ENCODE data around the gene PRPF6. TPM values are rescaled to one million over a fixed set of nuclear protein-coding genes. Genes with fewer than 3 reads are reported as not detected.

PRPF6 gene
- total and polyA plus RNA-seq, 2 of the 13 experiments (the other 11 are each of a cell fraction or from before 2014, with no cell fraction given) = 63.7 to 101 TPM

GRCh38 chr20:63973636-63974401, 7.1 kb upstream of the PRPF6 start (continued):
- TF ChIP-seq ATF2 (CRISPR knock-in tag; IDR thresholded peaks at IDR 0.05) = peak; percentile 73; the same call in 1 of the 2 replicates
- TF ChIP-seq CENPT (CRISPR knock-in tag; IDR thresholded peaks at IDR 0.05; ENCODE audit: low read depth) = no peak
- TF ChIP-seq RFXAP (CRISPR knock-in tag; IDR thresholded peaks at IDR 0.05; ENCODE audit: borderline replicate concordance) = peak; percentile 94
- TF ChIP-seq RAD21 (CRISPR knock-in tag; IDR thresholded peaks at IDR 0.05) = peak; percentile 99
- no peak for TF ChIP-seq TCF12 (IDR thresholded peaks at IDR 0.05)
- 0 out of 2 replicates have a peak, but pooled peaks have one; percentile 83 for TF ChIP-seq TCF12 (CRISPR knock-in tag; IDR thresholded peaks at IDR 0.05)
- peak; percentile 58; the same call in 1 of the 2 replicates for TF ChIP-seq ELF1 (CRISPR knock-in tag; IDR thresholded peaks at IDR 0.05)
- peak; percentile 22; the same call in 1 of the 2 replicates for TF ChIP-seq ZMYM3 (CRISPR knock-in tag; IDR thresholded peaks at IDR 0.05)
- no peak for TF ChIP-seq JUNB (CRISPR knock-in tag; IDR thresholded peaks at IDR 0.05; ENCODE audit: borderline replicate concordance)
- no peak for TF ChIP-seq ZBTB7A (CRISPR knock-in tag; IDR thresholded peaks at IDR 0.05)
- no peak for TF ChIP-seq PBX2 (CRISPR knock-in tag; IDR thresholded peaks at IDR 0.05)
- TF ChIP-seq ZNF589 (CRISPR knock-in tag; conservative IDR thresholded peaks at IDR 0.05) = no peak
- peak in 1 of 2 experiments; percentile 44; a peak in 1 of 4 replicates for TF ChIP-seq NR2F1 (CRISPR knock-in tag; IDR thresholded peaks at IDR 0.05)
- no peak for TF ChIP-seq ZNF101 (CRISPR knock-in tag; IDR thresholded peaks at IDR 0.05; ENCODE audit: borderline replicate concordance, low read depth)
- peak; percentile 97 for TF ChIP-seq XRCC5 (optimal IDR thresholded peaks at IDR 0.05; ENCODE audit: low read length)
- TF ChIP-seq CEBPG (CRISPR knock-in tag; IDR thresholded peaks at IDR 0.05) = peak; percentile 32; the same call in 1 of the 2 replicates
- TF ChIP-seq PTBP1 (IDR thresholded peaks at IDR 0.05; ENCODE audit: low read depth, low read length, poor library complexity, severe bottlenecking) = peak; percentile 98
- peak; percentile 97 for TF ChIP-seq ZNF34 (CRISPR knock-in tag; IDR thresholded peaks at IDR 0.05; ENCODE audit: borderline replicate concordance)
- TF ChIP-seq MAFF (IDR thresholded peaks at IDR 0.05; ENCODE audit: low read depth, low read length) = no peak
- no peak for TF ChIP-seq ZNF446 (CRISPR knock-in tag; IDR thresholded peaks at IDR 0.05)
- peak; percentile 92 for TF ChIP-seq ZNF556 (CRISPR knock-in tag; IDR thresholded peaks at IDR 0.05; ENCODE audit: borderline replicate concordance)
- TF ChIP-seq ZNF281 (CRISPR knock-in tag; IDR thresholded peaks at IDR 0.05; ENCODE audit: borderline replicate concordance) = peak; percentile 54; the same call in 1 of the 2 replicates
- TF ChIP-seq MZF1 (CRISPR knock-in tag; IDR thresholded peaks at IDR 0.05; ENCODE audit: borderline replicate concordance) = peak; percentile 65; the same call in 1 of the 2 replicates

All from HepG2 (cell line).